GM18951 (cell line): ENCODE data around the gene SPAG9.

Source experiments
- POLR2A ChIP-seq: IDR thresholded peaks from 4 replicates; pipeline ENCODE4 v1.6.1; 2011; ENCODE audit warnings: mild to moderate bottlenecking; ENCODE audit not compliant: insufficient read length, insufficient read depth; ENCODE audit errors: extremely low read depth
- in situ Hi-C: fragments of 300-500 bp; cut with MboI; formaldehyde crosslinking; loops from one replicate; pipeline ENCODE4 v1.12.0; 2022; ENCODE audit warnings: low sequenced_read_pairs, mixed read lengths, inconsistent platforms; ENCODE audit not compliant: unreplicated experiment

The SPAG9 gene, protein sequence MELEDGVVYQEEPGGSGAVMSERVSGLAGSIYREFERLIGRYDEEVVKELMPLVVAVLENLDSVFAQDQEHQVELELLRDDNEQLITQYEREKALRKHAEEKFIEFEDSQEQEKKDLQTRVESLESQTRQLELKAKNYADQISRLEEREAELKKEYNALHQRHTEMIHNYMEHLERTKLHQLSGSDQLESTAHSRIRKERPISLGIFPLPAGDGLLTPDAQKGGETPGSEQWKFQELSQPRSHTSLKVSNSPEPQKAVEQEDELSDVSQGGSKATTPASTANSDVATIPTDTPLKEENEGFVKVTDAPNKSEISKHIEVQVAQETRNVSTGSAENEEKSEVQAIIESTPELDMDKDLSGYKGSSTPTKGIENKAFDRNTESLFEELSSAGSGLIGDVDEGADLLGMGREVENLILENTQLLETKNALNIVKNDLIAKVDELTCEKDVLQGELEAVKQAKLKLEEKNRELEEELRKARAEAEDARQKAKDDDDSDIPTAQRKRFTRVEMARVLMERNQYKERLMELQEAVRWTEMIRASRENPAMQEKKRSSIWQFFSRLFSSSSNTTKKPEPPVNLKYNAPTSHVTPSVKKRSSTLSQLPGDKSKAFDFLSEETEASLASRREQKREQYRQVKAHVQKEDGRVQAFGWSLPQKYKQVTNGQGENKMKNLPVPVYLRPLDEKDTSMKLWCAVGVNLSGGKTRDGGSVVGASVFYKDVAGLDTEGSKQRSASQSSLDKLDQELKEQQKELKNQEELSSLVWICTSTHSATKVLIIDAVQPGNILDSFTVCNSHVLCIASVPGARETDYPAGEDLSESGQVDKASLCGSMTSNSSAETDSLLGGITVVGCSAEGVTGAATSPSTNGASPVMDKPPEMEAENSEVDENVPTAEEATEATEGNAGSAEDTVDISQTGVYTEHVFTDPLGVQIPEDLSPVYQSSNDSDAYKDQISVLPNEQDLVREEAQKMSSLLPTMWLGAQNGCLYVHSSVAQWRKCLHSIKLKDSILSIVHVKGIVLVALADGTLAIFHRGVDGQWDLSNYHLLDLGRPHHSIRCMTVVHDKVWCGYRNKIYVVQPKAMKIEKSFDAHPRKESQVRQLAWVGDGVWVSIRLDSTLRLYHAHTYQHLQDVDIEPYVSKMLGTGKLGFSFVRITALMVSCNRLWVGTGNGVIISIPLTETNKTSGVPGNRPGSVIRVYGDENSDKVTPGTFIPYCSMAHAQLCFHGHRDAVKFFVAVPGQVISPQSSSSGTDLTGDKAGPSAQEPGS (N-terminal part only)

DNA sequence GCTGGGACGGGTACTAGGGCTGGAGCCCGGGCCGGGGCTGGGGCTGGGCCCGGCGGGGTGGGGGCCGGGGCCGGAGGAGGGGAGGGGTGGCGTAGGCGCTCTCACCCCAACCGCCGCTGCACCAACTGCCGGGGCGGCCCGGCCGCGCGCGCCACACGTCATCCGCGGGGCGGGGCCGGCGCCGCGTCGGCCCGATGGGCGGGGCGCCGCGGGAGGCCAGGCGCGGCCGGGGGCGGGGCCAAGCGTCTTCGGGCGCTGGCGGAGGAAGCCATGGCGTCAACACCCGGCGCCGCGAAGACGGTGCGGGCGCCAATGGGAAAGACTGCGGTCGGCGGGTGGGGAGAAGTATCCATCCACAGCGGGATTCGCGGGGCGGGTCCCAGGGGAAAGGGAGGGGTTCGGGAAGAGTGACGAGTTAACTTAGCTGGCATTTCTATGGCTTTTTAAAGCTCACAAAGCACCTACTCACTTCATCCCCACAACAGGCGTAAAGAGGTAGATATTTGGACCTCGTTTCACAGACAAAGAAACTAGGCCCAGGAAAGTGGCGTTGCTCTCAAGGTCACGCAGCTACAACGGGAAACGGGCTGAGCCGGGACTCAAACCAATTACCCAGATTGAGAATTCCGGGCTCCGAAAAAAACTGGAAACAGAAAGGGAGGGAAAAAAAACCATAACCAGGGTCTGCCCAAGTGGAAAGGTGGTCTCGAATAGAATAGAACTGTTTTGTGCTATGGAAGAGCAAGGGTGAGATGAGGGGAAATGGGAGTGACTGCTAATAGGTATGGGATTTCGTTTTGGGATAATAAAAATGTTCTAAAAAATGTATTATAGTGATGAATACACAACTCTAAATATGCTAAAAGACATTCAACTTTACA lies at the start of gene SPAG9:
SPAG9 (minus strand) TSS at position 130 of the 881 bp plus-strand sequence. CDS start 212 bp downstream, outside the sequence.
- in situ Hi-C loops, result no loop called here
- peak; percentile 79 for TF ChIP-seq POLR2A

GRCh38 chr17:51169340-51169739 lies 48.7 kb upstream of the SPAG9 start:
- in situ Hi-C loops, result no loop called here
- no peak for TF ChIP-seq POLR2A

DNA sequence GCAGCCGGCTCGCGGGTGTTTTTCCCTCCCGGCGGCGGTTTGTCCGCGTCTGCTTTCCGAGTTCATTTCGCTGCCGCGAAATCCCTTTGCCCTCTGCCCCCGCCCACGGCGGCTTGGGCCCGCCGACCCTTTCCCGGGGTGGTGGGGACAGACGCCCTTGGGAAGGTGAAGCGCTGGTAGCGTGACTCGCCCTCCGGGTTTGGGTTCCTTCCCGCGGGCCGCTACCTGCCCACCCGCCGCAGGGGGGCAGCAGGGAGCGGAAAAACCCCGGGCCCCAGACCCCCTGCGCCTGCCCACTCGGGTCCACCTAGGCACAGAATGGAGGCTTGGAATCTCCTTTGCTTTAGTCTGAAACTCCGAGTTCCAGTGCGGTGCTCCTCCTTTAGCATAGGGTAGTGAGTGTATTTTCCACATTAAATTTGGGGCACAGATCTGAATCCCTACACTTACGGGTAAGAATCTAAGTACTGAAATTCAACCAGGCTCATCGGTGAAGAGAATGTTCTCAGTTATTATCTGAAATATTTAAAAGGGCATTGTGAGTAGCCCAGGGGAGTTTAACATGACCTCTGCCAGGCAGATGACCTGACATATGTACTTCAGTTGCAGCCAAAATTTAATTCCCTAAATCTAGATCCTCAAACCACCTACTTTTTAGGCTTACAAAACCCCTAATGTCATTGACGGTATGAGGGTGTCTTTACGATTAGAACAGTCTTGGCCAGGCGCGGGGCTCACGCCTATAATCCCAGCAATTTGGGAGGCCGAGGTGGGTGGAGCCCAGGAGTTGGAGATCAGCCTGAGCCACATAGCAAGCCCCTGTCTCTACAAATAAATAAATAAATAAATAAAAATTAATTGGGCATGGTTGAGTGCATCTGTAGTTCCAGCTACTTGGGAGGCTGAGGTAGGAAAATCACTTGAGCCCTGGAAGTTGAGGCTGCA lies 46.6 kb upstream of the SPAG9 start:
- in situ Hi-C loops, result no loop called here
- no peak for TF ChIP-seq POLR2A

- in situ Hi-C loops, result no loop called here
- TF ChIP-seq POLR2A, result peak; percentile 78
Observed at GRCh38 chr17:51166198-51166986, 45.7 kb upstream of the SPAG9 start, which contains the start of gene NME2. Gene NME2 (plus strand): TSS chr17:51166411. CDS start chr17:51166831, 420 bp downstream.

DNA sequence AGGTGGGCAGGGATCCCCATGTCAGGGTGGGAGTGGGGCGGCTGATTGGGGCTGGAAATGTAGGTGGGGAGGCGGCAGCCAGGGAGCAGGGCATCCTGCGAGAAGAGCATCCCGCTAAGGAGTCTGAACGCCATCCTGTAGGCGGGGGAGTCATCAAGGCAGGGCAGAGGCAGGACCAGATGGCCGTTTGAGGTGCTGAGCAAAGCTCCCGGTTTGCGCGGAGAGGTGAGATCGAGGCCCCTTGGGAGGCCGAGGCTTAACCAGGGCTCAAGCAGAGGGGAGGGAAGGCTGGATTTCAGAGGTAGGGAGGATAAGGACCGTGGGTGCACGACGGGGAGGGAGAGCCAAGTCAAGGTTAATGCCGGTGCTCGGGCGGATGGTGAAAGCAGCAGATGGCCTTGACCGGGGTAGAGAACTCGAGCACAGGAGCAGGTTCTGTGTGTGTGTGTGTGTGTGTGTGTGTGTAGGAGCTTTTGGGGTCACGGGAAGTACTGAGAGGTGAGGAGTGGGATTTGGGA lies 45.1 kb upstream of the SPAG9 start:
- in situ Hi-C loops, result no loop called here
- no peak for TF ChIP-seq POLR2A

- TF ChIP-seq POLR2A, result no peak
- in situ Hi-C loops, result no loop called here
Observed at GRCh38 chr17:51164911-51165679, 44.4 kb upstream of the SPAG9 start.

DNA sequence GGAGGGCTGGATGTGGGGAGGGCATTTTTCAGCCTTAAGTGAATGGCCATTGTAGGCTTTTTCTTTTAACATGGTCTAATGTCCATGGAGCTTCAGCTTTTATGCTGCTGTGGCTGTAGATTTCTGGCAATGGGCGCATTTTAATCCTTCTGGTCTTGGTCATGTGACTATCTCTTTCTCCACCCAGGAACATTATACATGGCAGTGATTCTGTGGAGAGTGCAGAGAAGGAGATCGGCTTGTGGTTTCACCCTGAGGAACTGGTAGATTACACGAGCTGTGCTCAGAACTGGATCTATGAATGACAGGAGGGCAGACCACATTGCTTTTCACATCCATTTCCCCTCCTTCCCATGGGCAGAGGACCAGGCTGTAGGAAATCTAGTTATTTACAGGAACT lies 40.9 kb upstream of the SPAG9 start:
- TF ChIP-seq POLR2A, result no peak
- in situ Hi-C loops, result no loop called here

DNA sequence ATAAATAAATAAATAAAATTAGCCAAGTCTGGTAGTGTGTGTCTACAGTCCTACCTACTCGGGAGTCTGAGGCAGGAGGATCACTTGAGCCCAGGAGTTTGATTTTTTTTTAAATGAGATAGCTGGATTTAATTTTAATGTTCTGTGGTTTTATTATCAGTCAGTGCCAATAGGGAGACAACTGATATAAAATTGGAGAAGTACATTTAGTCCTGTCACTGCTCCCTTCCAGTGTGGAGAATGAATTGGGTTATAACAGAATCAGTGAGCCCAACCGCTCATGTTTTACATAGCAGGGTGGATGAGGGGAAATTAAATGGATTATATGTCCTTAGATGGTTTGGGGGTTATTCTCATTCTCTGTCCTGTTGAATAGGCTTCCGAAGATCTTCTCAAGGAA lies 38.9 kb upstream of the SPAG9 start:
- no peak for TF ChIP-seq POLR2A
- in situ Hi-C loops, result no loop called here

GRCh38 chr17:51155416-51155815 lies 34.7 kb upstream of the SPAG9 start:
- in situ Hi-C loops, result no loop called here
- no peak for TF ChIP-seq POLR2A
